ENCODE measurements around the gene MAPK8.

- TF ChIP-seq GATA2 (IDR thresholded peaks at IDR 0.05; ENCODE audit: low read depth, low read length) (no peak), GATA3 (IDR thresholded peaks at IDR 0.05; ENCODE audit: low read depth, low read length) (no peak)
Observed at GRCh38 chr10:48400129-48400849, 93.8 kb downstream of the MAPK8 start.

All from SH-SY5Y (cell line).